ENCODE measurements around the gene IGSF3. TPM values are rescaled to one million over a fixed set of nuclear protein-coding genes. Genes with fewer than 3 reads are reported as not detected.
"Not testable (repeated sequence)": the region's sequence is repeated elsewhere in the genome, so short reads cannot be mapped to it uniquely, and the experiment has no call there.

Gene IGSF3
- total and polyA plus RNA-seq, 2 donors from 2014 or later, result 12.0 to 38.8 TPM

DNA sequence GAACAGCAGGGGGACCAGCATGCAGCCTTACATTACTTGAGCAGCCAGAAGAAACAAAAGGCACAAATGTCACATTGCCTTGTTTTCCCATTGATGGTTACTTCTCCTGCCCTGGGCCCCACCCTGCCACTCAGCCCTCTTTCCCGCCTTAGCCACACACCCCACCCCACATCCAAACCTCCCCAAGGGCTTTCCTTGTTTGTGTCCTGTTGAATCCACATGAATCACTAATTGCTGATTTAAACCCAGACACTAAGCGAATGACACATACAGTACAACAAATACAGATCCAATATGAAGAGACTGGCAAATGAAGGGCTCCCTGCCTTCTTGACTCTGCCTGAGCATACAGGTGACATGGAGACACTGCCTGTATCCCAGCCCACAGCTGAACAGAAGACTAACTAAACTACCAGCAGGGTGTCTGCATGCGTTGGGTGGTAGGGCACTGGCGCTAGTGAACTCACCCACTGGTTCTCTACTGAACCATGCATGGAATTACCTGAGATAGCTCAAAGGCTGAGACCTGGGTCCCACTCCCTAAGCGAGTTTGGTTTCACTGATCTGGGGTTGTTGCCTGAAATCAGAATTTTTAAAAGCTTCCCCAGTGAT, 3.1 kb downstream of the IGSF3 start:
- Histone ChIP-seq H3K36me3 (ENCODE audit: control insufficient read depth in 2 of 3, insufficient read depth in 3 of 3, low read length in 3 of 3) (no peaks in the 10 kb centered on the region), H3K9ac (ENCODE audit: low read length in 3 of 3) (no peak overlapping the region), H3K4me3 (ENCODE audit: low read length in 3 of 3) (peak overlapping the region in 1 of 3 donors; percentile 75), H3K27me3 (ENCODE audit: control insufficient read depth, insufficient read depth, low read length) (no peaks in the 10 kb centered on the region), H3K4me1 (ENCODE audit: control insufficient read depth in 2 of 3, insufficient read depth in 2 of 3, low read depth in 1 of 3, low read length in 3 of 3) (peaks cover 0 to 11% (median 0%) of the 10 kb centered on the region in 3 donors), H3K27ac (ENCODE audit: low read depth in 2 of 2, low read length in 2 of 2) (no peak overlapping the region), H3K9me3 (ENCODE audit: control insufficient read depth in 2 of 3, insufficient read depth in 1 of 3, low read length in 3 of 3) (no peaks in the 10 kb centered on the region)
- intact Hi-C loops (cut with DNase I), result no loop called here
- TF ChIP-seq CTCF (IDR thresholded peaks at IDR 0.05; ENCODE audit: borderline replicate concordance, extremely low read depth, insufficient read depth), result no peak
- FAIRE-seq (no peak), DNase-seq (no peak)

DNA sequence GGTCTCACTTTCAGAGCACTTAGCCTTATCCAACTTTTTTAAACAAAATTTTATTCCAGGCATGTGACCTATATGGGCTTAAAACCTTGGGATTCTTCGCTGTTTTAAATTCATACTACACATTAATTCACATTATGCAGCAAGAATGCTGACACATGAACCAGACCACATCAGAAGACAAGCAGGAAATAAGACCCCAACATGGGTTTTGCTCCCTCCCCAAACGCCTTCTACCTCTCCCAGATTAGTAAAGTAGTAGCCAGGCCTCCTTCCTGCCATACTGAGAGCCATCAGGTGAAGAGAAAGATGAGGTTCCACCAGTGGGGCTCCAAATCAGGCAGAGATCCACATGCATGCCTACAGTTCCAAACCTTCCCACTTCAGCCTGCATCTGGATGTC, 3.7 kb downstream of the IGSF3 start:
- no peaks in the 10 kb centered on the region for H3K9me3 ChIP-seq (ENCODE audit: control insufficient read depth in 2 of 3, insufficient read depth in 1 of 3, low read length in 3 of 3)
- peak overlapping the region in 1 of 3 donors; percentile 75 for H3K4me3 ChIP-seq (ENCODE audit: low read length in 3 of 3)

GRCh38 chr1:116661633-116662032, 5.9 kb downstream of the IGSF3 start:
- Histone ChIP-seq H3K9me3 (ENCODE audit: control insufficient read depth in 2 of 3, insufficient read depth in 1 of 3, low read length in 3 of 3) (no peaks in the 10 kb centered on the region), H3K27ac (ENCODE audit: low read depth in 2 of 2, low read length in 2 of 2) (no peak overlapping the region), H3K9ac (ENCODE audit: low read length in 3 of 3) (no peak overlapping the region), H3K4me1 (ENCODE audit: control insufficient read depth in 2 of 3, insufficient read depth in 2 of 3, low read depth in 1 of 3, low read length in 3 of 3) (peaks cover 0 to 9% (median 0%) of the 10 kb centered on the region in 3 donors), H3K36me3 (ENCODE audit: control insufficient read depth in 2 of 3, insufficient read depth in 3 of 3, low read length in 3 of 3) (no peaks in the 10 kb centered on the region), H3K27me3 (ENCODE audit: control insufficient read depth, insufficient read depth, low read length) (no peaks in the 10 kb centered on the region), H3K4me3 (ENCODE audit: low read length in 3 of 3) (no peak overlapping the region)
- FAIRE-seq, result no peak
- intact Hi-C loops (cut with DNase I), result no loop called here
- DNase-seq, result no peak
- no peak for TF ChIP-seq CTCF (IDR thresholded peaks at IDR 0.05; ENCODE audit: borderline replicate concordance, extremely low read depth, insufficient read depth)

More for the DNA sequence above, 3.7 kb downstream of the IGSF3 start:
- DNase-seq, result no peak
- no peak overlapping the region for H3K27ac ChIP-seq (ENCODE audit: low read depth in 2 of 2, low read length in 2 of 2)
- no peak overlapping the region for H3K9ac ChIP-seq (ENCODE audit: low read length in 3 of 3)
- intact Hi-C loops (cut with DNase I), result no loop called here
- peaks cover 0 to 11% (median 0%) of the 10 kb centered on the region in 3 donors for H3K4me1 ChIP-seq (ENCODE audit: control insufficient read depth in 2 of 3, insufficient read depth in 2 of 3, low read depth in 1 of 3, low read length in 3 of 3)
- TF ChIP-seq CTCF (IDR thresholded peaks at IDR 0.05; ENCODE audit: borderline replicate concordance, extremely low read depth, insufficient read depth), result no peak
- no peaks in the 10 kb centered on the region for H3K36me3 ChIP-seq (ENCODE audit: control insufficient read depth in 2 of 3, insufficient read depth in 3 of 3, low read length in 3 of 3)
- no peaks in the 10 kb centered on the region for H3K27me3 ChIP-seq (ENCODE audit: control insufficient read depth, insufficient read depth, low read length)
- no peak for FAIRE-seq

- H3K27ac ChIP-seq (ENCODE audit: low read depth in 2 of 2, low read length in 2 of 2); H3K4me1 ChIP-seq (ENCODE audit: control insufficient read depth in 2 of 3, insufficient read depth in 2 of 3, low read depth in 1 of 3, low read length in 3 of 3); DNase-seq; H3K4me3 ChIP-seq (ENCODE audit: low read length in 3 of 3); intact Hi-C loops (cut with DNase I); H3K27me3 ChIP-seq (ENCODE audit: control insufficient read depth, insufficient read depth, low read length); H3K9ac ChIP-seq (ENCODE audit: low read length in 3 of 3); H3K36me3 ChIP-seq (ENCODE audit: control insufficient read depth in 2 of 3, insufficient read depth in 3 of 3, low read length in 3 of 3); H3K9me3 ChIP-seq (ENCODE audit: control insufficient read depth in 2 of 3, insufficient read depth in 1 of 3, low read length in 3 of 3); FAIRE-seq: not testable (repeated sequence)
These were observed 8.9 kb downstream of the IGSF3 start for GRCh38 chr1:116658645-116659044.

GRCh38 chr1:116657836-116658235, 9.7 kb downstream of the IGSF3 start:
- H3K27ac ChIP-seq (ENCODE audit: low read depth in 2 of 2, low read length in 2 of 2); H3K9ac ChIP-seq (ENCODE audit: low read length in 3 of 3); DNase-seq; H3K4me1 ChIP-seq (ENCODE audit: control insufficient read depth in 2 of 3, insufficient read depth in 2 of 3, low read depth in 1 of 3, low read length in 3 of 3); intact Hi-C loops (cut with DNase I); H3K27me3 ChIP-seq (ENCODE audit: control insufficient read depth, insufficient read depth, low read length); H3K36me3 ChIP-seq (ENCODE audit: control insufficient read depth in 2 of 3, insufficient read depth in 3 of 3, low read length in 3 of 3); FAIRE-seq; H3K9me3 ChIP-seq (ENCODE audit: control insufficient read depth in 2 of 3, insufficient read depth in 1 of 3, low read length in 3 of 3); H3K4me3 ChIP-seq (ENCODE audit: low read length in 3 of 3): not testable (repeated sequence)

Data from kidney (tissue), 14 donors.